Activated T-helper 2 cell treated with anti-CD3 and anti-CD28 coated beads, Interferon-gamma antibody, Interleukin-2, Interleukin-4, amounts not matched to agents 10 μg/mL and 5 μg/mL and 100 μg/mL, durations not matched to agents 14 hours and 24 hours and 36 hours (primary cell): ENCODE data around the gene STK32C. TPM values are rescaled to one million over a fixed set of nuclear protein-coding genes. Genes with fewer than 3 reads are reported as not detected.
"Not testable (repeated sequence)": the region's sequence is repeated elsewhere in the genome, so short reads cannot be mapped to it uniquely, and the experiment has no call there.

ENCODE experiments used
- DNase-seq: peaks from one replicate; pipeline ENCODE4 v3.0.0; 2021; ENCODE audit warnings: low spot score
- H3K27ac Mint-ChIP-seq: one replicate; pipeline ENCODE4 v1.8.0; 2021; ENCODE audit warnings: mixed read lengths
- H3K27me3 Mint-ChIP-seq: one replicate; pipeline ENCODE4 v1.8.0; 2021; ENCODE audit warnings: low read depth, mixed read lengths
- H3K36me3 Mint-ChIP-seq: one replicate; pipeline ENCODE4 v1.8.0; 2021; ENCODE audit warnings: low read depth, mixed read lengths
- H3K4me1 Mint-ChIP-seq: one replicate; pipeline ENCODE4 v1.8.0; 2021; ENCODE audit warnings: low read depth, mixed read lengths
- H3K4me3 Mint-ChIP-seq: one replicate; pipeline ENCODE4 v1.8.0; 2021; ENCODE audit warnings: low read depth, mild to moderate bottlenecking, moderate library complexity, mixed read lengths
- H3K9me3 Mint-ChIP-seq: one replicate; pipeline ENCODE4 v1.8.0; 2021; ENCODE audit warnings: mixed read lengths
- intact Hi-C: fragments of 100-400 bp; cut with micrococcal nuclease; formaldehyde crosslinking; loops from one replicate; pipeline ENCODE4 v1.15.1; 2023
- total RNA-seq: library from RNA; stranded (reverse); gene quantifications from 2 replicates; pipeline ENCODE4 v1.2.3, GENCODE V29; 2022

STK32C gene
- total RNA-seq, 1 donor from 2014 or later = 17.3 TPM

- intact Hi-C loops = no loop called here
- H3K9me3 Mint-ChIP-seq = no peaks in the 10 kb centered on the region
- no peaks in the 10 kb centered on the region for H3K36me3 Mint-ChIP-seq
- peaks cover 16% of the 10 kb centered on the region for H3K27me3 Mint-ChIP-seq
- H3K4me1 Mint-ChIP-seq = no peaks in the 10 kb centered on the region
- no peak overlapping the region for H3K27ac Mint-ChIP-seq
- no peak for DNase-seq
- H3K4me3 Mint-ChIP-seq = no peak overlapping the region
Observed at GRCh38 chr10:132301371-132302330, 6.1 kb downstream of the STK32C start.

- H3K4me3 Mint-ChIP-seq = no peak overlapping the region
- H3K27me3 Mint-ChIP-seq = peaks cover 5% of the 10 kb centered on the region
- H3K4me1 Mint-ChIP-seq = no peaks in the 10 kb centered on the region
- H3K9me3 Mint-ChIP-seq = no peaks in the 10 kb centered on the region
- no peaks in the 10 kb centered on the region for H3K36me3 Mint-ChIP-seq
- intact Hi-C loops = no loop called here
- DNase-seq = no peak
- H3K27ac Mint-ChIP-seq = no peak overlapping the region
Observed at GRCh38 chr10:132300582-132300981, 7.2 kb downstream of the STK32C start.

DNA sequence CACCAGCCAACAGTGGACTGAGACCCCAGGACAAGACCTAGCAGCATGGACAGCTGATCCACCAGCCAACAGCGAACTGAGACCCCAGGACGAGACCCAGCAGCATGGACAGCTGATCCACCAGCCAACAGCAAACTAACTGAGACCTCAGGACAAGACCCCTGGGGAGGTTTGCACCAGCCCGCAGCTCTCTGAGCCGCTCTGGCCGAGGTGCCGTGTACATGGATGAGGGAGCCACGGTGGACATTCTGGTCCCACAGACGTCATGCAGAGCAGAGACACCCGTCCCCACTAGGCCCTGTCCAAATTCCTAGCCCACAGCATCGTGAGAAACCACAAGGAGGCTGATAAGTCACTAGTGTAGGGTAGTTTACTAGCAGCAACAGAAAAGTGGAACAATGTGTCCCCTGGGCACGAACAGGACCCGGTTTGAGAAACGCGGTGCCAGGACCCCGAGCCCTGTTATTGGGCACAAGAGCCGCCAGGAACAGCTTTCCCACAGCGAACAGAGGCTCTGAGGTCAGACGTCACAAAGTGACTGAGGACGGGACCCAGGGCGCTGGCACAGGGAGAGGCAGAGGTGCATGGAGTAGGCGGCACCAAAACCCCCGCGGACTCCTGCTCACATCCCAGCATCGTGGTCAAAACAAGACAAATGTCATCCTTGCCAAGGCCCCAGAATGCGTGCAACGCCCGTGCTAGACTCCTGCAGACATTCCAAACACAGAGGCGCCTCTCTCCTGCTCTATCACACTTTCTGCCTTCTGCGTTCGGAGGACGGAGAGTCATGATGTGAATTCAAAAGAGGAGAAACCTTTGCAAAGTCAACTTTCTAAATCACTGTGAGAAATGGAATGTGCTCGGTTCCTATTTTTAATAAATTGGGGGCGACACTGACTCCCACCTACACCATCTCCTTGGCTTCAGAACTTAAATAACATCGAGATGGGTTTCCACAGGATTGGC lies 8.1 kb downstream of the STK32C start:
- DNase-seq = no peak
- no peak overlapping the region for H3K27ac Mint-ChIP-seq
- H3K4me1 Mint-ChIP-seq = no peaks in the 10 kb centered on the region
- intact Hi-C loops = no loop called here
- H3K36me3 Mint-ChIP-seq = no peaks in the 10 kb centered on the region
- H3K9me3 Mint-ChIP-seq = no peaks in the 10 kb centered on the region
- H3K4me3 Mint-ChIP-seq = no peak overlapping the region
- peaks cover 2% of the 10 kb centered on the region for H3K27me3 Mint-ChIP-seq

DNA sequence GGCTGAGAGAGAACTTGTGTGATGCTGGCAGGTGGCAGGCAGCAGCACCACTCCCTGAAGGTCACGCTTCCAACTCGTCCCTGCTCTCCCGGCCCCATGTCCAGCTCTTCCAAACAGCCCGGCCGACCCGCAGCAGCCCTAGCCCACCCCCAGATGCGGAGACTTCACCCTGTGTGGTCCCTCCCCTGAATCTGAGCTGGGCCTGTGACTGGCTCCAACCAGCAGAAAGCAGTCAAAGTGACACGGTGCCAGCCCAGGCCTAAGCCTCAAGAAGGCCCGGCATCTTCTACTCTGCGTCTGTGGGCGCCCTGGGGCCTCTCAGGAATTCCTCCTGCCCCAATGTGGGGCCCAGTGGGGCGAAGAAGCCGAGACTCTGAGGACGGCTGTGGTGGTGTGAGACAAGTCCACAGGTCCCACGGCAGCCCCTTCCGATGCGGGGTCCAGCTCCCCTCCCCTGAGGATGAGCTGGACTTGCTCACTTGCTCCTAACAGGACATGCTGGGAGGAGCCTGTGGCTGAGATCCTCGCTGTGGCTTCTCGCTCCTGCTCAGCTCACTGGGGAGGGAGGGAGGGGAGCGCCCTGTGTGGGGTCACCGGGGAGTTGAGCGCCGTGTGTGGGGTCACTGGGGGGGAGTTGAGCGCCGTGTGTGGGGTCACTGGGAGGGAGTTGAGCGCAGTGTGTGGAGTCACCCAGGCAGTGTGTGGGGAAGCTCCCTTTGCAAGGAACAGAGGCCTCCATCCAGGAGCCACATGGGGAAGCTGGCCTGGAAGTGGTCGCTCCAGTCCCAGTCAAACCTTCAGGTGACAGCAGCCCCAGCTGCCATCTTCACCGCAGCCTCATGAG lies 9.5 kb downstream of the STK32C start:
- intact Hi-C loops = no loop called here
- Mint-ChIP-seq H3K36me3 (no peaks in the 10 kb centered on the region), H3K4me1 (no peaks in the 10 kb centered on the region), H3K9me3 (no peaks in the 10 kb centered on the region), H3K4me3 (no peak overlapping the region), H3K27me3 (peaks cover 2% of the 10 kb centered on the region), H3K27ac (no peak overlapping the region)
- no peak for DNase-seq

- no peak overlapping the region for H3K27ac Mint-ChIP-seq
- H3K36me3 Mint-ChIP-seq = no peaks in the 10 kb centered on the region
- no peaks in the 10 kb centered on the region for H3K9me3 Mint-ChIP-seq
- intact Hi-C loops = no loop called here
- H3K27me3 Mint-ChIP-seq = peaks cover 2% of the 10 kb centered on the region
- no peak overlapping the region for H3K4me3 Mint-ChIP-seq
- no peaks in the 10 kb centered on the region for H3K4me1 Mint-ChIP-seq
- no peak for DNase-seq
Observed at GRCh38 chr10:132297526-132297925, 10.2 kb downstream of the STK32C start.

- Mint-ChIP-seq H3K4me1 (no peaks in the 10 kb centered on the region), H3K36me3 (no peaks in the 10 kb centered on the region), H3K27ac (no peak overlapping the region), H3K4me3 (no peak overlapping the region), H3K27me3 (peaks cover 2% of the 10 kb centered on the region), H3K9me3 (no peaks in the 10 kb centered on the region)
- no peak for DNase-seq
- intact Hi-C loops = no loop called here
Observed at GRCh38 chr10:132296666-132297443, 10.9 kb downstream of the STK32C start.

DNA sequence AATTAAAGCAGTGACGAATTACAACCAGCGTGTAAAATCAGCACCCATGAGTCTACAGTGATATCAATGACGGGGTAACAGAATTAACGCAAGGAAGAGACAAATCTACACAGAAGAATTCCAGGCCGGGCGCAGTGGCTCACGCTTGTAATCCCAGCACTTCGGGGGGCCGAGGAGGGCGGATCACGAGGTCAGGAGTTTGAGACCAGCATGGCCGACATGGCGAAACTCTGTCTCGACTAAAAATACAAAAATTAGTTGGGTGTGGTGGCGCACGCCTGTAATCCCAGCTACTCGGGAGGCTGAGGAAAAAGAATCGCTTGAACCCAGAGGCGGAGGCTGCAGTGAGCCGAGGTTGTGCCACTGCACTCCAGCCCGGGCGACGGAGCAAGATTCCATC lies 12.3 kb downstream of the STK32C start:
- H3K4me3 Mint-ChIP-seq, intact Hi-C loops, H3K9me3 Mint-ChIP-seq, H3K27ac Mint-ChIP-seq, H3K36me3 Mint-ChIP-seq, H3K4me1 Mint-ChIP-seq, H3K27me3 Mint-ChIP-seq, DNase-seq: not testable (repeated sequence)

DNA sequence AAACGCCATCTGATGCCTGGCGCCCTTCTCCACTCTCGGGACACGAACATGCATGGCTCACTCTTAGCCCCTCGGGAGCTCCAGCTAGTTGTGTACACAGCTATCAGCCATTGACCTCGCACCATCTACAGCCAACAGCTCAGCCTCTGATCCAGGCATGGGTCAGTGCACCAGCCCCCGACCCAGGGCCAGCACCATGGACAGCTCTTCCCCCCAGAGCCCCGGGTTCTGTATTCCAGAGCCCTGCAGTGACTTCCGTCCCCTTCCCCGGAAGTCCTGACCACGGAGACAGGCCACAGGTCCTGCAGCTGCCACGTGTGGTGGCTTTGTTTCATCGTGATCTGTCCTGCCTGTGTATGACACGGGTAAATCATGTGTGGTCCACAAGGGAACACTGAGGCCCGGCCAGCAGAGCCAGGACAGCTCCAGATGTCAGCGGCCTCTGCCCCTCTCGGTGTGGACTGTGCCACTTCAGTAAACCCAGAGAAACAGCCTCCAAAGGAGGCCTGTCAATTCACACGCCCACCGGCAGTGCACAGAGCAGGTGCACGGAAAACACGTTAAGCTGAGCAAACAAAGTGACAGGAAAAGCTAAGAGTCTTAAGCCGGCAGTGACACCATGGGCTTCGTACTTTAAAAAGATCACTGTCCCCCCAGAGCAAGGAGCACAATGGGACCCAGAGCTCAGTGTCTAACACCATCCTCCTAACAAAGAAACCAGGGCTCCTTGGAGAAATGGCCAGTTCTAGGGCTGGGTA lies 13.0 kb downstream of the STK32C start:
- H3K27me3 Mint-ChIP-seq = peaks cover 2% of the 10 kb centered on the region
- H3K4me3 Mint-ChIP-seq = no peak overlapping the region
- DNase-seq = no peak
- no peak overlapping the region for H3K27ac Mint-ChIP-seq
- no peaks in the 10 kb centered on the region for H3K36me3 Mint-ChIP-seq
- H3K9me3 Mint-ChIP-seq = no peaks in the 10 kb centered on the region
- H3K4me1 Mint-ChIP-seq = no peaks in the 10 kb centered on the region
- intact Hi-C loops = no loop called here

DNA sequence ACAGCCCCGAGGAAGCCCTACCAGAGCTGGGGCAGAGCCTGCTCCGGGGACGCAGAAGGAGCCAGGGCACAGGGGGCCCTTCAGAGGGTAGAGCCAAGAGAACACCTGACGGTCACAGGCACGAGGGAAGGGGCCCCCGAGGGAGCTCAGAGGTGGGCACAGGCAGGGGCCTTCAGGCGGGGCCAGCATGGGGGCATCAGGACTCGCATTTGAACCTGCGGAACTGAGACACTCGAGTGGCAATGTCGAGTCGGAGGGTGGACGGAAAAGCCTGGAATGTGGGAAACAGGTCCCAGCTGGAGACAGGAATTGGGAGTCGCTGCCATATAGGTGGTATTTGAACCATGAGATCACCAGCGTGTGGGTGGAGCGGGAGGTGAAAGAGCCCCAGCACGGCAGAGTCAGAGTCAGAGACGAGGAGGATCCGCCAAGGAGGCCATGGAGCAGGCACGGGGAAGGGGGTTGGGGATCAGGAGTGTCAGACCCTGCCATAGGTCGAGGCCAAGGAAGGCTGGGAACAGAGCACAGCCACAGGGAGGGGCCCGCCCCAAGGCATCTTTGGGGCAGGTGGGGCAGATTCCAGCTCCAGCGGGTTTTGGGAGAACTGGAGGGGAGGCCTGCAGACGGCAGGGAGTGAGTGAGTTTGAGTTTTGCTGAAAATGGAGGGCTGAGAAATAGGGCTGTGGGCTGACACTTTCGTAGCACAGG lies 13.8 kb downstream of the STK32C start:
- H3K27ac Mint-ChIP-seq = no peak overlapping the region
- H3K9me3 Mint-ChIP-seq = no peaks in the 10 kb centered on the region
- intact Hi-C loops = no loop called here
- H3K4me1 Mint-ChIP-seq = no peaks in the 10 kb centered on the region
- DNase-seq = no peak
- no peaks in the 10 kb centered on the region for H3K36me3 Mint-ChIP-seq
- no peak overlapping the region for H3K4me3 Mint-ChIP-seq
- H3K27me3 Mint-ChIP-seq = peaks cover 2% of the 10 kb centered on the region

- H3K27me3 Mint-ChIP-seq = peaks cover 2% of the 10 kb centered on the region
- H3K4me3 Mint-ChIP-seq = no peak overlapping the region
- H3K4me1 Mint-ChIP-seq = no peaks in the 10 kb centered on the region
- DNase-seq = no peak
- H3K27ac Mint-ChIP-seq = no peak overlapping the region
- no peaks in the 10 kb centered on the region for H3K36me3 Mint-ChIP-seq
- no peaks in the 10 kb centered on the region for H3K9me3 Mint-ChIP-seq
- intact Hi-C loops = no loop called here
Observed at GRCh38 chr10:132293201-132293812, 14.4 kb downstream of the STK32C start.
